Testis (tissue), 2 donors: ENCODE results near the gene TGFBR3.

Experiments used
- POLR2A ChIP-seq: fragments of 450-650 bp; IDR thresholded peaks from one replicate; pipeline ENCODE4 v1.6.1; 2017; ENCODE audit warnings: antibody characterized with exemption, mild to moderate bottlenecking, moderate library complexity
- TF ChIP-seq, protein P1 (sequence below), 3 experiments: fragments of 450-650 bp in 2 of 3; fragments of 200-600 bp in 1 of 3; sonication (generic) in 1 of 3; IDR thresholded peaks; one replicate each; pipeline ENCODE4 v1.5.1; 2016 to 2019; ENCODE audit warnings: antibody characterized with exemption in 3 of 3, mild to moderate bottlenecking in 2 of 3, moderate library complexity in 1 of 3

DNA sequence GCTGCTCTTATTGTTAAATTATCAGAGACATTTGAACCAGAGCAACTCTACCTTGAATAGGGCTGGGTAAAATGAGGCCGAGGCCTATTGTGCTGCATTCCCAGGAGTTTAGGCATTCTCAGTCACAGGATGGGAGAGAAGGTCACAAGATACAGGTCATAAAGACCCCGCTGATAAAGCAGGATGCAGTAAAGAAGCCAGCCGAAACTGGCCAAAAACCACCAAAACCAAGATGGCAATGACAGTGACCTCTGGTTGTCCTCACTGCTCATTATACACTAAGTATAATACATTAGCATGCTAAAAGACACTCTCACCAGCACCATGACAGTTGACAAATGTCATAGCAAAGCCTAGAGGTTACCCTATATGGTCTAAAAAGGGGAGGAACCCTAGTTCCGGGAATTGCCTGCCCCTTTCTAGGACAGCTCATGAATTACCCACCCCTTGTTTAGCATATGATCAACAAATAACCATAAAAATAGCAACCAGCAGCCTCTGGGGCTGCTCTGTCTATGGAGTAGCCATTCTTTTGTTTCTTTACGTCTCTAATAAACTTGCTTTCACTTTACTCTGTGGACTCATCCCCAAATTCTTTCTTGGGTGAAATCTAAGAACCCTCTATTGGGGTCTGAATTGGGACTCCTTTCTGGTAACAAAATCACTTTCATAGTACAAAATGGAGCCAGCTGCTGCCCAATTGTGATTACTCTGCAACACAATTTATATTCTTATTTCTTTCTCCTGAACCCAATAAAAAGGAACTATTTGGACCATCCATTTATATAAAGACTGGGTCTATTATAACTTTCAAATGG lies 179.6 kb downstream of the TGFBR3 start:
- no peak for TF ChIP-seq POLR2A
- TF ChIP-seq, protein P1, sequence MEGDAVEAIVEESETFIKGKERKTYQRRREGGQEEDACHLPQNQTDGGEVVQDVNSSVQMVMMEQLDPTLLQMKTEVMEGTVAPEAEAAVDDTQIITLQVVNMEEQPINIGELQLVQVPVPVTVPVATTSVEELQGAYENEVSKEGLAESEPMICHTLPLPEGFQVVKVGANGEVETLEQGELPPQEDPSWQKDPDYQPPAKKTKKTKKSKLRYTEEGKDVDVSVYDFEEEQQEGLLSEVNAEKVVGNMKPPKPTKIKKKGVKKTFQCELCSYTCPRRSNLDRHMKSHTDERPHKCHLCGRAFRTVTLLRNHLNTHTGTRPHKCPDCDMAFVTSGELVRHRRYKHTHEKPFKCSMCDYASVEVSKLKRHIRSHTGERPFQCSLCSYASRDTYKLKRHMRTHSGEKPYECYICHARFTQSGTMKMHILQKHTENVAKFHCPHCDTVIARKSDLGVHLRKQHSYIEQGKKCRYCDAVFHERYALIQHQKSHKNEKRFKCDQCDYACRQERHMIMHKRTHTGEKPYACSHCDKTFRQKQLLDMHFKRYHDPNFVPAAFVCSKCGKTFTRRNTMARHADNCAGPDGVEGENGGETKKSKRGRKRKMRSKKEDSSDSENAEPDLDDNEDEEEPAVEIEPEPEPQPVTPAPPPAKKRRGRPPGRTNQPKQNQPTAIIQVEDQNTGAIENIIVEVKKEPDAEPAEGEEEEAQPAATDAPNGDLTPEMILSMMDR (IDR thresholded peaks at IDR 0.05), result no peak
